ENCODE results near the gene DIPK1C. TPM values are rescaled to one million over a fixed set of nuclear protein-coding genes. Genes with fewer than 3 reads are reported as not detected.

Gene DIPK1C
- total and polyA plus RNA-seq, 2 donors (not counting 1 experiment from before 2014, with no cell fraction given), result not detected

GRCh38 chr18:74496508-74497323 is 39.6 kb upstream of the DIPK1C start:
- H3K4me3 Mint-ChIP-seq, result peak overlapping the region; percentile 95
- peak overlapping the region; percentile 94 for H3K27ac Mint-ChIP-seq
- Histone ChIP-seq H4K20me1 (ENCODE audit: control insufficient read depth, insufficient read depth, low read length, poor library complexity, severe bottlenecking) (no peaks in the 10 kb centered on the region), H3K9ac (ENCODE audit: low read length) (peak overlapping the region; percentile 90), H3K4me1 (ENCODE audit: control insufficient read depth in 2 of 2, insufficient read depth in 2 of 2, low read length in 2 of 2) (peaks cover 45 to 47% of the 10 kb centered on the region in 2 donors), H3K9me3 (ENCODE audit: control extremely low read depth in 1 of 3, control insufficient read depth in 2 of 3, insufficient read depth in 1 of 3, low read length in 2 of 3) (peaks cover 0 to 7% (median 0%) of the 10 kb centered on the region in 3 donors), H3K27ac (ENCODE audit: low read length in 2 of 2) (peak overlapping the region; percentile 85 to 91), H2AFZ (ENCODE audit: insufficient read depth, low read depth, low read length, poor library complexity, severe bottlenecking) (peak overlapping the region; percentile 87), H3K79me2 (ENCODE audit: control insufficient read depth, insufficient read depth, low read length) (peaks cover 22% of the 10 kb centered on the region), H3K4me2 (replicated peaks; ENCODE audit: low read depth, low read length, poor library complexity, severe bottlenecking) (peak overlapping the region; percentile 94), H3K4me3 (ENCODE audit: control extremely low read depth in 1 of 5, extremely low read depth in 1 of 5, insufficient read depth in 1 of 5, low read depth in 2 of 5, low read length in 4 of 5) (peak overlapping the region; percentile 19 to 95 (median 81)), H3K27me3 (replicated peaks in 1 of 4; ENCODE audit: control extremely low read depth in 1 of 4, control insufficient read depth in 3 of 4, insufficient read depth in 4 of 4, low read length in 3 of 4) (no peaks in the 10 kb centered on the region), H3K36me3 (replicated peaks in 1 of 2; ENCODE audit: control extremely low read depth in 1 of 2, control insufficient read depth in 1 of 2, extremely low read depth in 1 of 2, insufficient read depth in 2 of 2, low read length in 1 of 2) (peaks cover 0 to 8% of the 10 kb centered on the region in 2 experiments)
- ChIA-PET CTCF (interaction anchor here (0.7 to 5.2 kb wide), 3 partner anchors 11 to 301 kb away, joined by 3 to 75 read pairs (median 5); no protein-coding TSS in a partner anchor), POLR2A (interaction anchor here (1.7 kb wide), 1 partner anchor 101 kb away, joined by 6 read pairs; the partner anchor contains the start of gene ZNF407)
- peak; percentile 6 for ATAC-seq (ENCODE audit: low read depth)
- no peak for TF ChIP-seq EZH2 (IDR thresholded peaks at IDR 0.05; ENCODE audit: borderline replicate concordance, insufficient read depth, low read depth, low read length, poor library complexity, severe bottlenecking)
- TF ChIP-seq CTCF (IDR thresholded peaks at IDR 0.05), result no peak
- H3K4me1 Mint-ChIP-seq, result peaks cover 51% of the 10 kb centered on the region
- no peaks in the 10 kb centered on the region for H3K9me3 Mint-ChIP-seq (ENCODE audit: insufficient read depth)
- under 1% methylated on average over 36 of the region's 48 CpGs for WGBS (ENCODE audit: insufficient coverage)
- H3K27me3 Mint-ChIP-seq, result no peaks in the 10 kb centered on the region
- intact Hi-C loops (cut with micrococcal nuclease), result loop anchor here (1.0 to 10.0 kb wide), 6 partner anchors 101 to 2001 kb away; partner anchors contain the start of genes TIMM21, TSHZ1, ZNF407 and ZNF516
- DNase-seq, result no peak

Measured in B cell (primary cell).